ENCODE measurements around the gene DDX47. TPM values are rescaled to one million over a fixed set of nuclear protein-coding genes. Genes with fewer than 3 reads are reported as not detected.
"Not testable (repeated sequence)": the region's sequence is repeated elsewhere in the genome, so short reads cannot be mapped to it uniquely, and the experiment has no call there.

Gene DDX47
- polyA plus RNA-seq, 4 donors: 71.7 to 77.8 (median 76.0) TPM

- DNase-seq (ENCODE audit: low read depth in 4 of 4, low spot score in 2 of 4): no peak
These were observed 16.0 kb upstream of the DDX47 start for GRCh38 chr12:12796928-12797793.

- no peak for DNase-seq (ENCODE audit: low read depth in 4 of 4, low spot score in 2 of 4)
These were observed 15.4 kb upstream of the DDX47 start for GRCh38 chr12:12797794-12798152.

- no peak for DNase-seq (ENCODE audit: low read depth in 4 of 4, low spot score in 2 of 4)
These were observed 14.7 kb upstream of the DDX47 start for GRCh38 chr12:12798480-12798879.

- DNase-seq (ENCODE audit: low read depth in 4 of 4, low spot score in 2 of 4): no peak
These were observed 13.8 kb upstream of the DDX47 start for GRCh38 chr12:12799163-12799920.

- no peak for DNase-seq (ENCODE audit: low read depth in 4 of 4, low spot score in 2 of 4)
These were observed 12.6 kb upstream of the DDX47 start for GRCh38 chr12:12800406-12801180.

GRCh38 chr12:12801656-12802055 lies 11.5 kb upstream of the DDX47 start:
- DNase-seq (ENCODE audit: low read depth in 4 of 4, low spot score in 2 of 4): not testable (repeated sequence)

- no peak for DNase-seq (ENCODE audit: low read depth in 4 of 4, low spot score in 2 of 4)
These were observed 10.0 kb upstream of the DDX47 start for GRCh38 chr12:12803186-12803585.

- DNase-seq (ENCODE audit: low read depth in 4 of 4, low spot score in 2 of 4): no peak
These were observed 9.1 kb upstream of the DDX47 start for GRCh38 chr12:12804011-12804410.

GRCh38 chr12:12804432-12804886 lies 8.7 kb upstream of the DDX47 start:
- DNase-seq (ENCODE audit: low read depth in 4 of 4, low spot score in 2 of 4): no peak

- no peak for DNase-seq (ENCODE audit: low read depth in 4 of 4, low spot score in 2 of 4)
These were observed 6.2 kb upstream of the DDX47 start for GRCh38 chr12:12806784-12807516.

- not testable (repeated sequence) for DNase-seq (ENCODE audit: low read depth in 4 of 4, low spot score in 2 of 4)
These were observed 5.6 kb upstream of the DDX47 start for GRCh38 chr12:12807517-12807903.

GRCh38 chr12:12807970-12808702 lies 5.0 kb upstream of the DDX47 start:
- no peak for DNase-seq (ENCODE audit: low read depth in 4 of 4, low spot score in 2 of 4)

GRCh38 chr12:12810553-12811021 lies 2.6 kb upstream of the DDX47 start:
- DNase-seq (ENCODE audit: low read depth in 4 of 4, low spot score in 2 of 4): no peak

- DNase-seq (ENCODE audit: low read depth in 4 of 4, low spot score in 2 of 4): no peak
These were observed 1.8 kb upstream of the DDX47 start for GRCh38 chr12:12811343-12811742.

- DNase-seq (ENCODE audit: low read depth in 4 of 4, low spot score in 2 of 4): no peak
These were observed 972 bp upstream of the DDX47 start for GRCh38 chr12:12812174-12812573.

GRCh38 chr12:12812618-12813119 lies 477 bp upstream of the DDX47 start:
- DNase-seq (ENCODE audit: low read depth in 4 of 4, low spot score in 2 of 4): no peak

- no peak for DNase-seq (ENCODE audit: low read depth in 4 of 4, low spot score in 2 of 4)
These were observed 4.5 kb downstream of the DDX47 start for GRCh38 chr12:12817616-12818015.

GRCh38 chr12:12818701-12819100 lies 5.6 kb downstream of the DDX47 start:
- DNase-seq (ENCODE audit: low read depth in 4 of 4, low spot score in 2 of 4): no peak

GRCh38 chr12:12819221-12819620 lies 6.1 kb downstream of the DDX47 start:
- no peak for DNase-seq (ENCODE audit: low read depth in 4 of 4, low spot score in 2 of 4)
